Activated CD4-positive, alpha-beta memory T cell treated with anti-CD3 and anti-CD28 coated beads for 36 hours (primary cell): Measurements from ENCODE around the gene SLC16A10. TPM values are rescaled to one million over a fixed set of nuclear protein-coding genes. Genes with fewer than 3 reads are reported as not detected.
"Not testable (repeated sequence)": the region's sequence is repeated elsewhere in the genome, so short reads cannot be mapped to it uniquely, and the experiment has no call there.

Source experiments
- CTCF ChIA-PET: fragments of 350-600 bp; sonication (Branson Sonifier 250); formaldehyde crosslinking; loops from one replicate; lab custom pipeline; 2021; ENCODE audit warnings: antibody characterized with exemption, inconsistent platforms; lab: Charles Lee
- POLR2A ChIA-PET: fragments of 350-600 bp; sonication (Branson Sonifier 250); formaldehyde crosslinking; loops from one replicate; lab custom pipeline; 2021; ENCODE audit warnings: antibody characterized with exemption; lab: Charles Lee
- DNase-seq: peaks from one replicate; pipeline ENCODE4 v3.0.0-alpha.2; 2020
- H3K27ac Mint-ChIP-seq: one replicate; pipeline ENCODE4 v1.8.0; 2021; ENCODE audit warnings: mixed read lengths
- H3K27me3 Mint-ChIP-seq: one replicate; pipeline ENCODE4 v1.8.0; 2021; ENCODE audit warnings: mixed read lengths
- H3K36me3 Mint-ChIP-seq: one replicate; pipeline ENCODE4 v1.8.0; 2021; ENCODE audit warnings: mixed read lengths
- H3K4me1 Mint-ChIP-seq: one replicate; pipeline ENCODE4 v1.8.0; 2021; ENCODE audit warnings: low read depth, mixed read lengths
- H3K4me3 Mint-ChIP-seq: one replicate; pipeline ENCODE4 v1.8.0; 2021; ENCODE audit warnings: mild to moderate bottlenecking, mixed read lengths
- H3K9me3 Mint-ChIP-seq: one replicate; pipeline ENCODE4 v1.8.0; 2021; ENCODE audit warnings: mixed read lengths
- intact Hi-C: fragments of 100-400 bp; cut with micrococcal nuclease; formaldehyde crosslinking; loops from one replicate; pipeline ENCODE4 v1.15.1; 2023
- total RNA-seq, 2 experiments: library from RNA; stranded (reverse); gene quantifications; one replicate each; pipeline ENCODE4 v1.2.3, GENCODE V29; 2021

The SLC16A10 gene, protein sequence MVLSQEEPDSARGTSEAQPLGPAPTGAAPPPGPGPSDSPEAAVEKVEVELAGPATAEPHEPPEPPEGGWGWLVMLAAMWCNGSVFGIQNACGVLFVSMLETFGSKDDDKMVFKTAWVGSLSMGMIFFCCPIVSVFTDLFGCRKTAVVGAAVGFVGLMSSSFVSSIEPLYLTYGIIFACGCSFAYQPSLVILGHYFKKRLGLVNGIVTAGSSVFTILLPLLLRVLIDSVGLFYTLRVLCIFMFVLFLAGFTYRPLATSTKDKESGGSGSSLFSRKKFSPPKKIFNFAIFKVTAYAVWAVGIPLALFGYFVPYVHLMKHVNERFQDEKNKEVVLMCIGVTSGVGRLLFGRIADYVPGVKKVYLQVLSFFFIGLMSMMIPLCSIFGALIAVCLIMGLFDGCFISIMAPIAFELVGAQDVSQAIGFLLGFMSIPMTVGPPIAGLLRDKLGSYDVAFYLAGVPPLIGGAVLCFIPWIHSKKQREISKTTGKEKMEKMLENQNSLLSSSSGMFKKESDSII
- 1 to 10 TPM; 3.4 to 3.6 TPM for total RNA-seq

GRCh38 chr6:111087106-111087835, at the start of gene SLC16A10:
Gene SLC16A10, plus strand, starts transcription at chr6:111087503. Its CDS starts 250 bp downstream, at chr6:111087753.
- POLR2A ChIA-PET, result no interaction called here
- intact Hi-C loops, result loop anchor here (5.0 kb wide), 2 partner anchors 95 to 270 kb away; partner anchors contain the start of gene CDK19
- peaks cover 28% of the 10 kb centered on the region for H3K4me1 Mint-ChIP-seq
- no peaks in the 10 kb centered on the region for H3K9me3 Mint-ChIP-seq
- H3K4me3 Mint-ChIP-seq, result peak within 1 kb of the TSS; percentile 77
- peak; percentile 79 for DNase-seq
- no peaks in the 10 kb centered on the region for H3K36me3 Mint-ChIP-seq
- H3K27ac Mint-ChIP-seq, result peak within 1 kb of the TSS; percentile 8
- CTCF ChIA-PET, result interaction anchor here (1.0 to 1.1 kb wide), 2 partner anchors 123 to 172 kb away, joined by 3 to 4 read pairs; a partner anchor contains a TSS
- peaks cover 11% of the 10 kb centered on the region for H3K27me3 Mint-ChIP-seq

DNA sequence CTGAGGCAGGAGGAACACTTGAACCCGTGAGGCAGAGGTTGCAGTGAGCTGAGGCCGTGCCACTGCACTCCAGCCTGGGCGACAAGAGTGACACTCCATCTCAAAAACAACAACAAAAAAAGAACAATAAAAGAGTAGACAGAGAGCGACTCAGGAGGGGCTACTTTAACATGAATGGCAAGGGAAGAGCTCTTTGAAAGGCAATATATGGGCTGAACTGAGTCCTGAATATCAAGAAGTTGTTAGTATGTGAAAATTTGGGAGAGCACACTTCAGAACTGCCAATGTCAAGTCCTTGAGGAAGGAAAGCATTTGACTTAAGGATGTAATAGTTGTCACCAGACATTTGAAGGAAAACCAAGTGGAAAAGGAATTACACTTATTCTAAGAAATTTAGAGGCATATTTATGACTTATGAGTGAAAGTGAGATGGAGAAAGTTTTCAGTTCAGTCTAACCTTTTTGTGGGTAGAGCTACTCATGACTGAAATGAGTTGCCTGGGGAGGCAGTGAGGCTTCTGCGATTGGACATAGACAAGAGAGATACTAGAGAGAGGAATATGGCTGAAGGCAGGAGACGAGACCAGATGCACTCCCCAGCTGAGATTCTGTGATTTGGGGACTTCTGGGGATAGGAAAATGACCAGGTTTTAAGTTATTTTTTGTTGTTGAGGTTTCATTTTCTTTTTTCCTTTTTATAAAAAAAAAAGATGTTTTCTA, 48.6 kb upstream of the SLC16A10 start:
- DNase-seq, result peak; percentile 51
- POLR2A ChIA-PET, result interaction anchor here (0.6 kb wide), 1 partner anchor 184 kb away, joined by 3 read pairs; no protein-coding TSS in a partner anchor
- H3K27me3 Mint-ChIP-seq, result peaks cover 4% of the 10 kb centered on the region
- no peaks in the 10 kb centered on the region for H3K36me3 Mint-ChIP-seq
- no peak overlapping the region for H3K4me3 Mint-ChIP-seq
- H3K9me3 Mint-ChIP-seq, result no peaks in the 10 kb centered on the region
- no peak overlapping the region for H3K27ac Mint-ChIP-seq
- CTCF ChIA-PET, result no interaction called here
- intact Hi-C loops, result no loop called here
- H3K4me1 Mint-ChIP-seq, result peaks cover 6% of the 10 kb centered on the region

- Mint-ChIP-seq H3K4me3 (no peak overlapping the region), H3K36me3 (no peaks in the 10 kb centered on the region), H3K4me1 (peaks cover 6% of the 10 kb centered on the region), H3K27ac (no peak overlapping the region), H3K9me3 (no peaks in the 10 kb centered on the region), H3K27me3 (peaks cover 4% of the 10 kb centered on the region)
- intact Hi-C loops, result no loop called here
- ChIA-PET CTCF (interaction anchor here (0.5 to 0.9 kb wide), 2 partner anchors 17 to 570 kb away, joined by 3 read pairs; no protein-coding TSS in a partner anchor), POLR2A (interaction anchor here (0.7 kb wide), 1 partner anchor 171 kb away, joined by 3 read pairs; no protein-coding TSS in a partner anchor)
- DNase-seq, result no peak
Measured at GRCh38 chr6:111041917-111042316, 45.4 kb upstream of the SLC16A10 start.

- H3K27me3 Mint-ChIP-seq, result no peaks in the 10 kb centered on the region
- no peaks in the 10 kb centered on the region for H3K9me3 Mint-ChIP-seq
- CTCF ChIA-PET, result interaction anchor here (0.6 to 0.8 kb wide), 2 partner anchors 10 to 11 kb away, joined by 3 read pairs; no protein-coding TSS in a partner anchor
- no peak overlapping the region for H3K4me3 Mint-ChIP-seq
- H3K36me3 Mint-ChIP-seq, result no peaks in the 10 kb centered on the region
- no peak overlapping the region for H3K27ac Mint-ChIP-seq
- DNase-seq, result no peak
- intact Hi-C loops, result no loop called here
- POLR2A ChIA-PET, result no interaction called here
- H3K4me1 Mint-ChIP-seq, result no peaks in the 10 kb centered on the region
Measured at GRCh38 chr6:111047244-111047643, 40.1 kb upstream of the SLC16A10 start.

GRCh38 chr6:111050261-111051023, 36.9 kb upstream of the SLC16A10 start:
- Mint-ChIP-seq H3K4me3 (no peak overlapping the region), H3K9me3 (no peaks in the 10 kb centered on the region), H3K27ac (no peak overlapping the region), H3K4me1 (no peaks in the 10 kb centered on the region), H3K36me3 (no peaks in the 10 kb centered on the region), H3K27me3 (no peaks in the 10 kb centered on the region)
- intact Hi-C loops, result no loop called here
- POLR2A ChIA-PET, result no interaction called here
- CTCF ChIA-PET, result interaction anchor here (1.2 kb wide), 1 partner anchor 160 kb away, joined by 3 read pairs; no protein-coding TSS in a partner anchor
- DNase-seq, result no peak

GRCh38 chr6:111052171-111052570, 35.1 kb upstream of the SLC16A10 start:
- ChIA-PET POLR2A (no interaction called here), CTCF (no interaction called here)
- Mint-ChIP-seq H3K4me3 (no peak overlapping the region), H3K4me1 (no peaks in the 10 kb centered on the region), H3K36me3 (no peaks in the 10 kb centered on the region), H3K9me3 (no peaks in the 10 kb centered on the region), H3K27me3 (no peaks in the 10 kb centered on the region), H3K27ac (no peak overlapping the region)
- no peak for DNase-seq
- intact Hi-C loops, result no loop called here

GRCh38 chr6:111057074-111057752, 30.1 kb upstream of the SLC16A10 start:
- H3K27ac Mint-ChIP-seq, result no peak overlapping the region
- H3K36me3 Mint-ChIP-seq, result no peaks in the 10 kb centered on the region
- POLR2A ChIA-PET, result no interaction called here
- no peak overlapping the region for H3K4me3 Mint-ChIP-seq
- DNase-seq, result no peak
- H3K27me3 Mint-ChIP-seq, result peaks cover 2% of the 10 kb centered on the region
- no peaks in the 10 kb centered on the region for H3K9me3 Mint-ChIP-seq
- H3K4me1 Mint-ChIP-seq, result no peaks in the 10 kb centered on the region
- intact Hi-C loops, result loop anchor here (1.0 kb wide), 1 partner anchor 153 kb away; no protein-coding TSS in a partner anchor
- CTCF ChIA-PET, result interaction anchor here (0.6 to 4.0 kb wide), 24 partner anchors 10 to 447 kb away, joined by 3 to 118 read pairs (median 4); a partner anchor contains a TSS

DNA sequence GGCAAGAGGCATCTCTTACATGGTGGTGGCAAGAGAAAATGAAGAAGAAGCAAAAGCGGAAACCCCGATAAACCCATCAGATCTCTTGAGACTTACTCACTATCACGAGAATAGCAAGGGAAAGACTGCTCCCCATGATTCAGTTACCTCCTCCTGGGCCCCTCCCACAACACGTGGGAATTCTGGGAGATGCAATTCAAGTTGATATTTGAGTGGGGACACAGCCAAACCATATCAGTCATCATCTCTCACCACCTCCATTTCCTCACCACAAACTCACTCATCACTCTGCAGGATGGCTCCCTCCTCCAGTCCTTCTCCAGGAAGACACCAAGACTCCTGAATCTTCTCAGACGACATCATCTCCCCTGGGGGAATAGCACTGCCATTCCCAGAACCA, 25.8 kb upstream of the SLC16A10 start:
- peaks cover 2% of the 10 kb centered on the region for H3K27me3 Mint-ChIP-seq
- H3K4me1 Mint-ChIP-seq, result no peaks in the 10 kb centered on the region
- H3K4me3 Mint-ChIP-seq, result no peak overlapping the region

GRCh38 chr6:111061985-111062384, 25.3 kb upstream of the SLC16A10 start:
- H3K36me3 Mint-ChIP-seq, H3K4me3 Mint-ChIP-seq, POLR2A ChIA-PET, DNase-seq, H3K27me3 Mint-ChIP-seq, H3K4me1 Mint-ChIP-seq, H3K27ac Mint-ChIP-seq, intact Hi-C loops: not testable (repeated sequence)
- CTCF ChIA-PET, result interaction anchor here (0.6 kb wide), 1 partner anchor 31 kb away, joined by 3 read pairs; no protein-coding TSS in a partner anchor
- peaks cover 13% of the 10 kb centered on the region for H3K9me3 Mint-ChIP-seq

More for the DNA sequence above, 25.8 kb upstream of the SLC16A10 start:
- intact Hi-C loops, result no loop called here
- POLR2A ChIA-PET, result no interaction called here
- Mint-ChIP-seq H3K9me3 (peaks cover 13% of the 10 kb centered on the region), H3K36me3 (peaks cover 7% of the 10 kb centered on the region), H3K27ac (no peak overlapping the region)
- DNase-seq, result no peak
- CTCF ChIA-PET, result no interaction called here

- H3K36me3 Mint-ChIP-seq, H3K4me1 Mint-ChIP-seq, H3K4me3 Mint-ChIP-seq, H3K27ac Mint-ChIP-seq, intact Hi-C loops, DNase-seq, H3K27me3 Mint-ChIP-seq, POLR2A ChIA-PET: not testable (repeated sequence)
- H3K9me3 Mint-ChIP-seq, result peaks cover 13% of the 10 kb centered on the region
- CTCF ChIA-PET, result interaction anchor here (0.6 to 2.3 kb wide), 2 partner anchors 90 to 147 kb away, joined by 3 to 5 read pairs; no protein-coding TSS in a partner anchor
Measured at GRCh38 chr6:111062860-111063259, 24.4 kb upstream of the SLC16A10 start.
